NCI-H524 (cell line): ENCODE measurements around the gene VEZF1.
"Not testable (repeated sequence)": the region's sequence is repeated elsewhere in the genome, so short reads cannot be mapped to it uniquely, and the experiment has no call there.

Source experiments
- DNase-seq, 2 experiments: peaks; one replicate each; lab custom pipeline; 2025; lab: John Stamatoyannopoulos, UW

VEZF1 gene

GRCh38 chr17:57974053-57974824 lies 13.8 kb downstream of the VEZF1 start:
- not testable (repeated sequence) for DNase-seq

GRCh38 chr17:57972151-57972550 lies 15.9 kb downstream of the VEZF1 start:
- no peak for DNase-seq

- DNase-seq = no peak
These were observed 16.5 kb downstream of the VEZF1 start for GRCh38 chr17:57971572-57971971.

- DNase-seq = no peak
These were observed 17.3 kb downstream of the VEZF1 start for GRCh38 chr17:57970710-57971109.

GRCh38 chr17:57968456-57968855 lies 19.6 kb downstream of the VEZF1 start:
- no peak for DNase-seq

GRCh38 chr17:57966875-57967274 lies 21.2 kb downstream of the VEZF1 start:
- DNase-seq = peak in 1 of 2 experiments; percentile 71

- no peak for DNase-seq
These were observed 21.8 kb downstream of the VEZF1 start for GRCh38 chr17:57966246-57966645.

- no peak for DNase-seq
These were observed 22.4 kb downstream of the VEZF1 start for GRCh38 chr17:57965521-57966160.

GRCh38 chr17:57963149-57963511 lies 24.9 kb downstream of the VEZF1 start:
- DNase-seq = peak in 1 of 2 experiments; percentile 26

GRCh38 chr17:57962279-57963148 lies 25.5 kb downstream of the VEZF1 start:
- DNase-seq = no peak

- no peak for DNase-seq
These were observed 28.1 kb downstream of the VEZF1 start for GRCh38 chr17:57959929-57960328.

- not testable (repeated sequence) for DNase-seq
These were observed 29.7 kb downstream of the VEZF1 start for GRCh38 chr17:57958391-57958790.

GRCh38 chr17:57957886-57958285 lies 30.2 kb downstream of the VEZF1 start:
- DNase-seq = no peak

GRCh38 chr17:57957120-57957850 lies 30.8 kb downstream of the VEZF1 start:
- DNase-seq = no peak

GRCh38 chr17:57956291-57957119 lies 31.5 kb downstream of the VEZF1 start:
- peak; percentile 53 to 87 for DNase-seq

GRCh38 chr17:57955183-57955931 lies 32.7 kb downstream of the VEZF1 start, which contains the start of gene CUEDC1:
CUEDC1 (minus strand) TSS chr17:57955412; CDS start chr17:57885564, 69,848 bp downstream.
- DNase-seq = peak in 1 of 2 experiments; percentile 56

GRCh38 chr17:57954397-57955182 lies 33.5 kb downstream of the VEZF1 start:
- DNase-seq = peak; percentile 35 to 68

GRCh38 chr17:57953705-57954396 lies 34.2 kb downstream of the VEZF1 start:
- DNase-seq = no peak

- no peak for DNase-seq
These were observed 34.8 kb downstream of the VEZF1 start for GRCh38 chr17:57953219-57953618.
